HG03520 (cell line): ENCODE data around the gene ABCA6.

Experiments
- ATAC-seq: cut with Tn5 transposase; IDR thresholded peaks from one replicate; pipeline ENCODE4 v1.9.1; 2021; ENCODE audit warnings: mild to moderate bottlenecking, moderate library complexity; ENCODE audit not compliant: unreplicated experiment

Gene ABCA6

GRCh38 chr17:69142175-69142802, 594 bp upstream of the ABCA6 start:
- ATAC-seq, result no peak

- no peak for ATAC-seq
Observed at GRCh38 chr17:69134112-69134511, 7.6 kb downstream of the ABCA6 start.

DNA sequence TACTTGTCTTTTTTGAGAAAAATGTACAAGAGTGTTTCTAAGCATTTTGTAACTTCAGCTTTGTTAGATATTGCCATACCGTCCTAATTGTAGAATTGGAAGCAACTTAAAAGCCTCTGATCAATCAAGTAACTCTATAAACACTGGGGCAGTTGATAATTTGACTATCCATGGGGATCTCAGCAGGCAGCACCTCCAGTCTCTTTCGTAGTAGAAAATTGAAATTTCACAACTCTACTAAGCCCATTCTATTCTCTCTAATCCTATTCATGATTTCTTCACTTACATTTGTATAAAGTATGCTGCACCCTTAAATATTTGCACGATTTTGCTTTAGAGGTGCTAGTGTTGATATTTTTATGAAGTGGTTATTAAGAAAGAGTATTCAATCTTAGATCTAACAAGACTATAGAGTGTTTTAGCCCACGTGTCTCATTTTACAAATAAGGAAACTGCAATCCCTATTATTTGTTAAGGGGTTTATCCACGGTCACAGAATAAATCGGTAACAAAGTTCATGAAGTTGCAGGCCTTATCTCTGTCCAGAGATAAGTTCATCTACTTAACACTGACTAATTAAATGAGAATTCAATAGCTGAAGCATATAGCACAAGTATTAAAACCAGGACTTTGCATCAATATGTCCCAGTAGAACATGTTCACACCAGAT, 10.9 kb downstream of the ABCA6 start:
- ATAC-seq, result no peak

- ATAC-seq, result no peak
Observed at GRCh38 chr17:69123626-69124025, 18.1 kb downstream of the ABCA6 start.

DNA sequence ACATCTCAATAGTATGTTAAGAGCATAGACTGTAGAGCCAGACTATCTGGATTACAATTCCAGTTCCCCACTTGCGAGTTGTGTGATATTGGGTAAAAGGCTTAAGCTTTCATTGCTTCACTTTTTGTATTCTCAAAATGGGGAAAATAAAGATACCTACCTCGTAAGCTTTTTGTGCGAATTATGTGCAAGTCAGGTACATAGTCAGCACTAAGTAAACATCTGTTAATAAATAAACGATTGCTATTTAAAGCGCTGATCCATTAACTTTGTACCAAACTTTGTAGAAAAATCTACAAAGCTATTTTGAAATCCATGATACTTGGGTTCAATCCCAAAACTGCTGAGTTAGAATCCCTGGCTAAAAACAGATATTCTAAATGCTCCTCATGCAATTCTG, 19.6 kb downstream of the ABCA6 start:
- no peak for ATAC-seq

GRCh38 chr17:69117855-69118784, 23.6 kb downstream of the ABCA6 start:
- ATAC-seq, result peak; percentile 40

GRCh38 chr17:69111794-69112193, 29.9 kb downstream of the ABCA6 start:
- no peak for ATAC-seq

- ATAC-seq, result no peak
Observed at GRCh38 chr17:69105907-69106730, 35.6 kb downstream of the ABCA6 start.

- ATAC-seq, result no peak
Observed at GRCh38 chr17:69103557-69104233, 38.0 kb downstream of the ABCA6 start.

GRCh38 chr17:69098625-69099024, 43.1 kb downstream of the ABCA6 start:
- no peak for ATAC-seq

DNA sequence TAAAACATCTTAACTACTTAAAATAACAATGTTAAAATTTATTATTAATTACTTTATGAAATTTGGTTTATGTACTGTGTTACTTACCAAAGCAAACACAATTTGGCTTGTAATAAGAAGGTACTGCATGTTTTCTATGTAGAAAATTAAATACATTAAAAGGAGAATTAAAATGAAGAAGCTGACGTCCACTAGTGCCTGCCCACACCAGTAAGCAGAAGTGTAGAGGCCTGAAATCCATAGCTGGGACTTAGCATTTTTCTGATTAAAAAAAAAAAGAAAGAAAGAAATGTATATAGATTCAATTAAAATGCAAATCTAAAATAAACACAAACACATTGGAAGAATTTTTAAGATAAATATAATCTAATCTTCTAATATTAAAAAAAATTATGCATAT, 45.2 kb downstream of the ABCA6 start:
- no peak for ATAC-seq

- ATAC-seq, result no peak
Observed at GRCh38 chr17:69093995-69094394, 47.7 kb downstream of the ABCA6 start.

DNA sequence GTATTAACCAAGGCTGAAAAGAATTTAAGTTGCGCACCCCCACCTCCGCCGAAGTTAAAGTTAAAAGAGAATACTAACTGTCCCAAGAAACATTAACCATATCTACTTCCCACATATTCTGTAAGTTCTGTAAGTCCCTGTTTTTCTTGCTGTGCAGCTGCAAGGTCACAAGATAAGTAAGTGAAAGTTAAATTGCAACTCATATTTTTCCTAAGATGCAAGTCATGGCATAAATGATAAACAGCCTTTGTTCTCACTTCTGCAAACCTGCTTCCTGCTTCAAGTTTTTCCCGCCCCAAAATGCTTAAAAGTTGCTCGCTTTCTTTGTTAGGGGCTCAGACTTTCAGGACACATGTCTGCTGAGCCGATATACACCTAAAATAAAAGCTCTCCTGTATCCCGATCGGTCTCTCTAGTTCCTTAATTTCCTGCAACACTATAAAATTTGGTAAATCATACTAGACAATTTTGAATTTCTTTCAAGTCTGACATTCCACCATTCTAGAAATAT, 48.4 kb downstream of the ABCA6 start:
- ATAC-seq, result no peak

DNA sequence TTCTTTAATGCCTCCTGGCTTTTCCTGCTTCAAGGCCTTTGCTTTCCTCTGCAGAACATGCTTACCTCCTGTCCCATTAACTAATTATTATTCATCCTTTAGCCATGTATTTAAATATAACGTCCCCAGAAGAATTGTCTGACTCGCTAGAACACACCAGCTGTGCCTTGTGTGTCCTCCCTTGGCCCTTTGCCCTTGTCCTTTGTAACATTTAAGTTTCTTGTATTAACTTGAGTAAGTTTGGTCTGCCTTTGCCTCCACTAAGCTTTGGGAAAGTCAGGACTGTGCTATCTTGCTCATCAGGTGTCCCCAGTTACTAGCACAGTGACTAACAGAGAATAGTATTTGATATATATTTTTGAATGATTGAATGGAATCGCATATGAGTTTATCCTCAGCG, 51.3 kb downstream of the ABCA6 start:
- ATAC-seq, result no peak

DNA sequence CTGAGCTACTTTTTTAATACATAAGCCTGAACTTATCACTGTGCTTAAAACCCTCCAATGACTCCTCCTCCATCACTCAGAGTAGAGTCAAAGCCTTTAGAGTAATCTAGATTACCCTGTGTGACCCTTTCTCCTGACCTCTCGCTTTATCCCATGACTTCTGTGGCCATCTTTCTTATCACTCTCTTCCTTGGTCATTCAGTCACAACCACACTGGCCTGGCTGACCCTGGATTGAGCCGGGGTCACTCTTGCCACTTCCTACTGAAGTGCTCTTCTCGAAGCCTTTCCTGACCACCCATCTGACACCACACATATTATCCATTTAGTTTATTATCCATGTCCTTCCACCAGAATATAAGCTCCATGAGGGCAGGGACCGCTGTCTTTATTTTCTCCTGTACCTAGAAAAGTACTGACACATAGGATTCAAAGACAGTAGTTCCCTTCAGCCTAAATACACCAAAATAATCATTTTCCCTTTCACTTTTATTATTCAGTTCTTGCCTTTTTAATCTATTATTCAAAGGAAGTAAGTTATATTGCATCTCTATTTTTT, 53.0 kb downstream of the ABCA6 start:
- ATAC-seq, result no peak

DNA sequence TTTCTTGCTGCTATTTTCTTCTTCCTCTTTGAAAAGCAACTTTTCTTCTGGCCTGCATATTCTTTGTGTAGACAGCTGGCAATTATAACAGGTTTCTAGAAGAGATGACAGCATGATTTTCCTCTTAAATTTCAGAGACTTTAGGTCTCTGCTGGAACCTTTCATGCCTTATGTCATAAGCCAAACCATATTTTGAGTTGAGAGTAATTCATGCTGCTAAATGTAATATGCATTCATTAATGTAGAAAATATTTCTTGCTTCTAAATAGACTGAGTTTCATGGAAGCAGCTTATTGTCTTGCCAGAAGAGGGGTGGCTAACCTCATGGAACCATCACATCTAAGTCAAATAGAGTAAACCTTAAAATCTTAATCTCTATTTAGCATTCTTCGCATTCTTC, 55.1 kb downstream of the ABCA6 start:
- ATAC-seq, result no peak

- no peak for ATAC-seq
Observed at GRCh38 chr17:69084911-69085310, 56.8 kb downstream of the ABCA6 start.

DNA sequence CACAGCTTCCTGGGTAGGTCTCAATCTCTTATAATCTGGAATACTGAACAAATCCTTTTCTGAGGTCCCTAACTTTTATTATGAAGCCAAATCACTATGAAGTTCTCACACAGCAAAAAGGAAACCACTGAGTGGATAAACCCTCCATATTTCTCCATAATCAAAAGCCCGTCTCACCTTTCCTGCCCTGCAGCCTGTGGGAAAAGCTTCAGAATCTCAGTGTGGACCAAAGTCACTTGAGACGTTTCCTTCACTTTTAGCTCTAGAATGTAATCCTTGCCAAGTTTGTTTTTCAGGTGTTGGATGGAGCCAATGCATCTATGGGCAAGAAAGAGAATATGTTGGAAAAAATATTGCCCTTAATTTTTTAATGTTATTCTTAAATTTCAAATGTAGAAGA, 59.0 kb downstream of the ABCA6 start:
- no peak for ATAC-seq

- ATAC-seq, result no peak
Observed at GRCh38 chr17:69078864-69079263, 62.8 kb downstream of the ABCA6 start.

DNA sequence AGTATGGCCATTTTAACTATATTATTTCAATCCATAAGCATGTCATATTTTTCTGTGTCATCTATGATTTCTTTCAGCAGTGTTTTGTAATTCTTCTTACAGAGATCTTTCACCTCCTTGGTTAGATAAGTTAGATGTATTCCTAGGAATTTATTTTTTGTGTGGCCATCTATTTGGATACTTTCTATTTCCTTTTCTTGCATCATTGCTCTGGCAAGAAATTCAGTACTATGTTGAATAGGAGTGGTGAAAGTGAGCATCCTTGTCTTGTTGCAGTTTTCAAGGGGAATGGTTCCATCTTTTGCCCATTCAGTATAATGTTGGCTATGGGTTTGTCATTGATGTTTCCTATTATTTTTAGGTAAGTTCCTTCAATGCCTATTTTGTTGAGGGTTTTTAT, 65.9 kb downstream of the ABCA6 start:
- ATAC-seq, result no peak
